HG02571 (cell line): ENCODE results near the gene SLCO3A1.

Experiments used
- ATAC-seq: cut with Tn5 transposase; IDR thresholded peaks from one replicate; pipeline ENCODE4 v1.9.1; 2021; ENCODE audit warnings: mild to moderate bottlenecking, moderate library complexity; ENCODE audit not compliant: unreplicated experiment

SLCO3A1 gene

DNA sequence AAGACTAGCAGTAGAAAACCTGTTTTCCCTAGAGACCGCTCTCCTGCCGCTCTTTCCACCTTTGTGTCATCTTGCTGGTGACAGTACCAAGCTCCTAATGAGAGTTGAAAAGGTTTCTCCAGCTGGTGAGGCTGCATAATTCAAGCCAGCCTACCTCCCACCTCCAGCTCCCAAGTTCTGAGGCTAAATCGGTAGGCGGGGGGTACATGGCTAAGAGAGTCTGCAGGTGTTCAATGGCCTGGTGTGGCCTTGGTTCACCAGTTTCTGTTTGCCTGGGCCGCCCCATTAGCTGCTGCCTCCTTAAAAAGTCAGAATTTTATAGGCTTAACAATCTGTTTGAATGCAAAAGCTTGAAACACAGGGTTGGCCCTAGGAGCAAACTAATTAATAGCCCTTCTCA, 262.8 kb downstream of the SLCO3A1 start:
- no peak for ATAC-seq

DNA sequence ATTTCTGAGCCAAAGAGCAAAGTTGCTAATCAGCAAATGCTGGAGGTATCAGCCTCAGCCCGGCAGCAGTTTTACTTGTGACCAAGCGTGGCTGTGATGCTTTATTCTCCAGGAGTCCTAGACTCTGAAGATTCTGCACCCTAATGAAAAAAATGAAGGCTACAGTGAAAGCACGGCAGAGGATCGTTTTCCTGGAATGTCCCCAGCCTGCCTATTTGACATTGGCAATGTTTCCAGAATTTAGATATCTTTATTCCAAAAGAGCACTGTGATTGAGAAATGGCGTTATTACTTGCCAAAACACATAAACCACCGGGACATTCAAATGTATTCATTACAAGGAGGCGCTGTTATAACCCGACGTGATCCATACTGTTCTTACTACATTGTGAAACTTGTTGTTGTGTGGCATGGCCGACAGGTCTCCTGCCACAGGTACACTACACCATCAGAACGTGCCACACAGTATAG, 263.8 kb downstream of the SLCO3A1 start:
- ATAC-seq = no peak

DNA sequence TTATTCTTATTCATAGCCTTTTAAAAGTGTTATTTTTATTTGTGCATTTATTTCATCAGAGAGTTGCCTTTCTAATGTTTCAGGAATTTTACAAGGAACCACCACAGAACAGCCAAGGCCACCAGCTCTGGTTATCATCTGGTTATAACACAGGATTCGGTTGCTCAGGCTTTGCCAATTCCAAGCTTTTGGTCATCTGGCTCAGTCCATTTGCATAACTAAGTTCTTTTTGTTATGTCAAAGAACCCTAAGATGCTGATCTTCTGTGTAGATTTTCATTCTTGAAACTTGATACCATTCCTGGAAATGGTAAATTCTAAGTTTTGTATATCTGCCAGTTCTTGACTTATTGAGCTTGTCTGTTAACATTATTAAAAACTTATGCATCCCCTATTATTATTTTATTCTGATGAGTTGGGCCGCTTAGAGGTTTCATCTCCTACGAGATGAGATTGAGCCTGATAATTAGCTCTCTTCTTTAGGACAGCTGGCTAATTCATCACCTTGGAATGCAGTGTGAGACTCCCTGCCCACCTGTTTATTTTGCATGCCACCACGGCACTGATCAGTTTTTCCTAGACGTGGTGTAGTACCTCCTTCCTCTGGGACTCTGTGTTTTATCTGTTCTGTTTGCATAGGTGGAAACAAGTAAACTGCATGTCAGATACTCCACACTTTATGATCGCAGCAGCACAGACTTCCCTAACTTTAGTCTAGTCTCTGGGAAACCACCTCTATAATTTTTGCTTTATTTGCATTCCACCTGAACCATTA, 264.8 kb downstream of the SLCO3A1 start:
- no peak for ATAC-seq

DNA sequence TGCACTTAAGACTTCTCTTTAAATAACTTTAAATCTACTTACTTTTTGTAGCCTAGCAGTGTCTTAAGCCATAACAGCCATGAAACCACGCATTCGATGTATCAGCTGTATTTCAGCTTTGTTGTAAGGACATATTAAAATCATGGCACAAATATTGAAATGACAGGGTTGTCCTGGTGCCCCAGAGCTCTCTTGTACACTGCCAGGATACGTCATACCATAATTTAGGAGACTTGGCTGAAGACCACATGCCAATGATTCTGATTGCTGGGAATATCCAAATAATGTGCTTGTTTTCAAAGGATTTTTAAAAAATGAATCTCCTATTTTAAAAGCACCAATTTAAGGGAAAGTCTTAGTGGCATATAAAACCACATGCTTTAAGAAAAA, 265.4 kb downstream of the SLCO3A1 start:
- no peak for ATAC-seq

DNA sequence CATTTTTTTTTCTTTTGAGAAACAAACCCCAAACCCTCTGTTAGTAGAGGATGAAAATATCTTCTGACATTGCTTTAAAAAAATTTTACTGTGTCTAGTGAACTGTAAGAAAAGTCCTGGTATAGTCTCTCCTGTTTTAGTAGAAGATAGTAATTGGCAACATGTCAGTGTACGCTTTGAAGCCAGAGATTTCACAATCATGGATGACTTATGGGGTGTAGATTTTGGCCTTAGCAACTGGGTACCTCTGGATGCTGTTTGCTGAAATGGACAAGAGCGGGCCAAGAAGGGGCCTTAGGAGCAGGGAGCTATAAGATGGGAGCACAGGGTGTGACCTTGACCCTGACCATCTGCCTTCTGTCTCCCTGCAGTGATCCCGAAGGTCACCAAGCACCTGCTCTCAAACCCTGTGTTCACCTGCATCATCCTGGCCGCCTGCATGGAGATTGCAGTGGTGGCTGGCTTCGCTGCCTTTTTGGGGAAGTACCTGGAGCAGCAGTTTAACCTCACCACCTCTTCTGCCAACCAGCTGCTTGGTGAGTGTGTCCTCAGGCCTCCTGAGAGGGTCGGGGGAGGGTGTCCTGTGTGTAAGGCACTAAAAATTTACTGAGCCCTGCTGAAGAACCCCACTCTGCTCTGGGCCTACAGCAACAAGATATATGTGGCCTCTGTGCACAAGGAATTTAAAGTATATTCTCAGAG, 266.7 kb downstream of the SLCO3A1 start:
- ATAC-seq = no peak

DNA sequence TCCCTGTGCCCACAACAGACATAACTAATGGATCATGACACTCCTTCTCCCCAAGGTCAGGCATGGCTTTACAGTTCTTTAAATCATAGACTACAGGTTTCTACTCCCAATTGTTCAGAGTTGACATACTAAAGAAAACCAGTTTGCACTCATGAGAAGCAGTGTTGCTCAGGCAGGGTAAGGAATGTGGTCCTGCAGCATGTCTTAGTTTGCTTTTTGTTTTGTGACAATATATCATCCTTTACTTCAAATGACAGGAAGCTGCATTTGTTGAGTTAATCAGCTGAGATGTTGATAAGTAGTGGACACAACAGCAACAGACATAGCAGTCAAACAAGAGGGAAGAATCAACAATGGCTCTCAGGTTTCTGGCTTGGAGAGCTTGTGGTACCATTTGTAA, 267.5 kb downstream of the SLCO3A1 start:
- ATAC-seq = no peak

DNA sequence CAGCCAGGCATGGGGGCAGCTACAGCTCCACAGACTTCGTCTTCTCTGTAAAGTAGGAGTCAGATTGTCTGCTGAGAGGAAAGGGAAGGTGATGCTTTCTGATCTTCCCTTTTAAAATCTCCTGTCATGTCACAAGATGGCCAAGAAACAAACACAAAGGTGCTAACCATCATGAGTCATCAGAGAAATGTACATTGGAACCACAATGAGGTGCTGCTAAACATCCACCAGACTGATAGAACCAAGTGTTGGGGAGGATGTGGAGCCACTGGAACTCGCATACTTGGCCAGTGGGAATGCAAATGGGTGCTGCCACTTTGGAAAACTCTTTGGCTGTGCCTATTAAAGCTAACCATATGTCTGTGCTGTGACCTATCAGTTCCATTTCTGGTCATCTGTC, 268.8 kb downstream of the SLCO3A1 start:
- no peak for ATAC-seq

DNA sequence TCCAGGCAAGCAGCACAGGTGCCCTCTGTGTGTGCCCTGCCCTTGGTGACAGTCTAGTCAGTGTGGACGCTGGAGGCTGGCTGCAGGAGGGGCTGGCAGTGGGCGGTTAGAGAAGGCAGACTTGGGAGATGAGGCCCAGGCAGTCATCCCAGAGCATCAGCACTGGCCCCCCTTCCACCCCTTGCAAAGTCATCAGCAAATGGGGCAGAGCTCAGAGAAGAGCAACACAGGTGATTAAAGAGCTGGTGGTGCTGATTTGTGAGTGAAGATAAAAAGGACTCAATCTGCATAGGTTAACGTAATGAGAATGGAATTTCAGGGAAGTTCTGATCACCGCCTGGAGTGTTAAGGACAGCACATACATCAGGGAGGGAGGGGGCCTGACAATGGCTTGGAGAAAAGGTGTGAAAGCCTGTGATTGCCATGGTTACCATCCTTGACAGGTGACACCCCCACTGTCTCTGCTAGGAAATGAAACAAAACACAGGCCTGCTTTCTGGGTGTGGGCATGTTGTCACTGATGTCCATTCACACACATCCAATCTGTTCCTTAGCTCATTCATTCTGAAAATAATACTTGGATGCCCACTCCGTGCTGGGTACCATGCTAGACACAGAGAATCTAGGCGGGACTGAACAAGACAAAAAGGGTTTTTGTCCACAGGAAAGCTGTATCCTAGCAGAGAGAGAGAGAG, 270.6 kb downstream of the SLCO3A1 start:
- ATAC-seq = no peak

DNA sequence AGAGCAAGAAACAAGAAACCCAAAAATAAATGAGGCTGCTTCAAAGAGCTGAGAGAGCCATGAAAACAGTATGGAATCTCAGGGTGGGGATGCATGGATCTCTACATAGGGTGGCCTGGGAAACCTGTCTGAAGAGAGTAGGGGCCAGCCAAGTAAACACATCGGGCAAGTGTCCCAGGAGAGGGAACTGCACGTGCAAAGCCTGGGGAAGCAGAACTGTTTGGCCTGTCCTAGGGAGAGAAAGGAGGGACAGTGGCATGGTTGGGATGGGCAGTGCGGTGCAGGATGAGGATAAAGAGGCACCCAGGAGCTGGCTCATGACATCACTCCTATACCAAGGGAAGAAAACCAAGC, 271.1 kb downstream of the SLCO3A1 start:
- no peak for ATAC-seq

DNA sequence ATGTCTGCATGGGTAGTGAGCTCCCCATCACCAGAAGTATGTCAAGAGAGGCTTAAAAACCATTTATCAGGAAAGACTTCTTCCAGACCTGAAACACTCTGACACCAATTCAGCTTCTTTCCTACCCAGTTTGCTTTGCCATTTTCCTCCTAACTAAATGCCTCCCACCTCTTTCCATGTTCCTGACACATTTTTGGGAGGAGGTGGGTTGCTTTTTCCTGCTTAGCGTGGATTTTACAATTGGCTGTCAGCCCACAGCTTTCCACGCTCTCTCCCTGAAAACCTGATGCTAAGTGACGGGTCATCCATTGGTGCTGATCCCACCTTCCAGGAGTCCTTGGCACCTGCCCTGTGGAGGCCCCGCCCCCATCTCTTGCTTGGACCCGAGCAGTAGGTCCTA, 275.3 kb downstream of the SLCO3A1 start:
- ATAC-seq = no peak

DNA sequence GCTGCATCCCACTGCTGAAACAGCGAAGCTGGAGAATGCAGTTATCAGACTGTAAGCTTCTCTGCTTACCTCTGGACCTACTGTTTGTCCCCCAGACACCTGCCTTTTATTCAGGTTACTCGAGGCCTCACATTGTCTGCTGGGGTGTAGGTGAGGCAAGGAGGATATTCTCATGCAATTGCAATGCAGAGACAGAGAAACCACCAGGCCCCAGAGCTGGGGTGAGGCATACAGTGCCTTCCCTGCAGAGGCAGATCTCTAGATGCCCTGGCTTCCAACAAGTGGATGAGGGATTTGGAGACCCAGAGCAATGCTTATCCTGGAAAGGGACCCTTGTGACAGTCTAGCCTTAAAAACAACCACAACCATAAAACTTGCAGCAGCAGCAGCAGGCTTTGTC, 276.7 kb downstream of the SLCO3A1 start:
- ATAC-seq = no peak

DNA sequence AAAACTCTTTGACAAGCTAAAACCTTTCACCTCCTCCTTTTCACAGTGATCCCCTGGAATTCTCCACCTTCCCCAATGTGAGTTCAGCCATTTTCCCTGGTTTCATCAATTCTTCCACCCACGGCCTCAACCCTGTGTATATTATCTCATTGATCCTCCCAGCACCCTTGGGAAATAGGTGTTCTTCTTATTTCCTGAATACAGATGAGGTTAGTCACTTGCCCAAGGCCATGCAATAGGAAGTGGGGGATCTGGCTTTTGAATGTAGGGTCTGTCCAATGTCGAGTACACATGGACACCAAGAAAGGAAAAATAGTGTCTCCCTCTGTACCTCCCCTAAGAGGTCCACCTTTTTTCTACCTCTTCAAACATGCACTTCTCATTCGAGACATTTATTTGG, 277.4 kb downstream of the SLCO3A1 start:
- ATAC-seq = no peak

DNA sequence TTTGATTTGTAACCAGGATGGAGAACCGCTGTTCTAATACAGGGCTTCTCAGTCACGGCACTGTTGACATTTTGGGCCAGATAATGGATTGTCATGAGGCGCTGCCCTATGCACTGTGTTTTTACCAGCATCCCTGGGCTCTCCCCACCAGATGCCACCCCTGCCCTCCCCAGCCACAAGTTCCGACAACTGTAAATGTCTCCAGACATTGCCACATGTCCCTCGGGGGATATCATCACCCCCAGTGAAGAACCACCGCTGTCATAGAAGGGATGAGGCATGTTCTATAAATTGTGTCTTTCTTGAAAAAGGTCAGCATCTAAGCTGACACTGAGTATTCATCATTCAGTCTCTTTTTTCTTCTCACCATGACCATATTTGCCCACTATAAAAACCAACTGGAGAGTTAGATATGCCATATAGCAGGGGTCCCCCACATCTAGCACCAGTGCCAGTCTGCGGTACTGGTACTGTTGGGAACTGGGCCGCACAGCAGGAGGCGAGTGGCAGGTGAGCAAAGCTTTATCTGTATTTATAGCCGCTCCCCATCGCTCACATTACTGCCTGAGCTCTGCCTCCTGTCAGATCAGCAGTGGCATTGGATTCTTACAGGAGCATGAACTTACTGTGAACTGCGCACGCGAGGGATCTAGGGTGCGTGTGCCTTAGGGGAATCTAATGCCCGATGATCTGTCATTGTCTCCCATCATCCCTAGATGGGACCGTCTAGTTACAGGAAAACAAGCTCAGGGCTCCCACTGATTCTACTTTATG, 279.7 kb downstream of the SLCO3A1 start:
- no peak for ATAC-seq

DNA sequence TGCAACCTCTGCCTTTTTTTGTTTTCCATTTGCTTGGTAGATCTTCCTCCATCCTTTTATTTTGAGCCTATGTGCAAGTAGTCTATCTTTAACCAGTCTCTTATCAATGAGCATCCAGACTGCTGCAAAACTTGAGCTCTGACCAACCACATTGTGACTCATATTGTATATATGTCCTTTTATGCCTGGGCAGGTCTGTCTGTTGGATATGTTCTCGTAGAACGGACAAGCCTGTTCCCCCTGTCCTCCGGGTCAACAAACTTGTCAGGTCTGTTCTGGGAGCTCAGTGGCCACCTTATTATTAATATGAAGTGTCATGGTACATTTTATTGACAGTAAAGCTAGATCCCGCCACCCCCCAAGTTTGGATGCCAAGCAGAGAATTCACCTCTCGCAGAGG, 287.3 kb downstream of the SLCO3A1 start:
- no peak for ATAC-seq

DNA sequence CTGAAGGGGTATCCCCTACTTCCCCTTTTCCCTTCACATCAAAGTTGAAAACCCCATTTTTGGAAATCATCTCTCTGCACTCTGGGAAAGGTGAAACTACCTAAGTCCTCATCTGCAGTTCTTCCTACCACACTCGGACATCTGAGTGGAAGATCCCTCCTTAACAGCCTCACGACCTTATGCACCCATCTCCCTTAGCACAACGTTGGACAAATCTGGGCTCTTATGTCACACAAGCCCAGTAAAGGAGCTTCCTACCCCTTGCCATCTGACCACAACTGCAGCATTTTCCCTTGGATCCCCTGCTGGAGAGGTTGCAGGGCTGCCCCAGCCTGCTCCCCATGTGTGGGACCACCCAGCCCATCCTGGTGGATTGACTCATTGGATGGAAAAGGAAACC, 288.1 kb downstream of the SLCO3A1 start:
- ATAC-seq = no peak

DNA sequence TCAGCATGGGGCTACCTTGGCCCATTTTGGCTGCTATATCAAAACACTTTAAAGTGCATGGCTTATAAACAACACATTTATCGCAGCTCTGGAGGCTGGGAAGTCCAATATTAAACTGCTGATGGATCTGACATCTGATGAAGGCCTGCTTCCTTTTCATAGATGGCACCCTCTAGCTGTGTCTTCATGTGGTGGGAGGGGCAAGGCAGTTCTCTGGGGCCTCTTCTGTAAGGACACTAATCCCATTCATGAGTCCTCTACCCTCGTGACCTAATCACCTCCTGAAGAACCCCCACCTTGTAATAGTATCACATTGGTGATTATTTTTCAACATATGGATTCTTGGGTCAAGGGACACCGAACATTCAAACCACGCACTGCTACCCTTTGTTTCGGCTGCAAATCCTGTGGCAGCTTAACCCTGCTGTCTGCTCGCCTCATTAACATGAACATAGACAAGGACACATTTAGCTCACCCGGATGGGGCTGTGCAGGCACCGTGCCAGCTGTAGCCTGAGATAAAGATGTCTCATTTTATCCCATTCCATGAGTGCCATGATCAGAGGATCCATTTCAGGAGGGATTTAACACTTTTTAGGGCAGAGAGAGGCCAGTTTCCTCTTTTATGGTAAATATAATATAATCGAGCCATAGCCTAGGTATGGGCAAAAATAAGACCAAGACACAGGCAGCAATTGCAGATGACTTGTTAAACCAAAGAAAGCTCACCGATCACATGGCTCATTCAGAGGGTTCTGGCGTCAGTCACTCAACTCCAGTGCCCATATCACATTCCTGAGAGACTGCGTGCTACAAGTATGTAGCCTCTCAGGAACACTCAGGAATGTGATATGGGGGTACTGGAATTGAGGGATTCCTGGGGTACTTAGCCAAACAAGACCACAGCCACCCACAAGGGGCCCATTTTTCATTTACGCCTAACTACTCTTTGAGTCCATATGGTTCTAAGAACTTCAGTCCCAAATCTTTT, 289.0 kb downstream of the SLCO3A1 start:
- ATAC-seq = no peak

DNA sequence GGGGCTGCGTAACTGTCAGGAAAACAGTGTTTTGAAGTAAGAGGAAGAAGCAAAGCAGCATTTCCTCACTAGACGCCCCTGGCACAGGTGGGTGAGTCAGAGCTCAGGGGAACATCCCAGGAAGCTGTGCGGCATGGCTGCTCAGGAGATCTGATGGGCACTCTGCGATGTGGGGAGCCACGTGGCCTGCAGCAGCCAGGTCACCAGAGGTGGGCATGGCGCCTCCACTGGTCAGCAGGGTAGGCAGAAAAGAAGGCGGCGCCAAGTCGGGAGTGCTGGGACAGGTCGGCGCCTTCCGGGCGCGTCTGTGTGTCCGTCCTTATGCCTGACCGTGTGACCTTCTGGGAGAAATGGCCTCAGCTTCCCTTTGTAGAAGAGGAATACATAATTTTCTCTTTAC, 290.3 kb downstream of the SLCO3A1 start:
- no peak for ATAC-seq

DNA sequence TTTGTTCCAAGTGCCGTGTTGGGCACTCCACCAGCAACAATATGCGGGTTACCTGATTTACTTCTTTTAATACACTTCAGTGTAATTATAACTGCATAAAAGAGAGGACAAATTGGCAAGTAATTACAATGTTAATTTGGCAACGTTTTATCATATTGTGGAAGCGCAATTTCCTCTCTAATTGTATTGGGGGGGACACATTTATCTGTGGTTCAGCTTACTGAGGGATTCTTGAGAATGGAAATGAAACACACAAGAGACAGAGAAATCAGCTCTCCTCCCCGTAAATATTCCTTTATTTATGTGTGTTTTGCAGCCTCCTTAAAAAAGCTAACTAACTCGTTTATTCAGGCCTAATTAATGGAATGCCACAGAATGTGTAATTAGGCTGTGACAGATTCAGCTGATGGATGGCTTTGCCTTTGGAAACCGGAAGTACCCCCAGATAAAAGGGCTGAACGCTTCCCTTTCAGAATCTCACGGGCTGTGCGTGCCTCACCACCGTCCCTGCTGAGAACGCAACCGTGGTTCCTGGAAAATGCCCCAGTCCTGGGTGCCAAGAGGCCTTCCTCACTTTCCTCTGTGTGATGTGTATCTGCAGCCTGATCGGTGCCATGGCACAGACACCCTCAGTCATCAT, 293.1 kb downstream of the SLCO3A1 start:
- ATAC-seq = no peak

DNA sequence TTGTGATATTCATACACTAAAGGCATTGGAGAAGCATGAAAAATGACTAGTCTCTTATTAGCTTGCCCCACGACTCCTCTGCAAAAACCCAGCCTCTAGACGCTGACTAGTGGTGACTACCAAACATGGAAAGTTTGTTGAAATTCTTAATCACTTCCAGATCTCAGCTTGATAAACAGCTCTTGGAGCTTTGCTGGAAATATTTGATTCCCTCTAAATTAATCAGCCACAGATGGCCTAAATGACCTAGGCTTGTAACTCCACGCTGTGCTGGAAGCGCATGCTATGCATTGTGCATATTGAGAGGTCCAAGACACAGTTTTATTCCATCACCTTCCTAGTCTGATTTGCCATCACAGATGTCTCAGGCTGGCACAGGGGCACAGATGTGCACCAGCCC, 295.5 kb downstream of the SLCO3A1 start:
- ATAC-seq = no peak

DNA sequence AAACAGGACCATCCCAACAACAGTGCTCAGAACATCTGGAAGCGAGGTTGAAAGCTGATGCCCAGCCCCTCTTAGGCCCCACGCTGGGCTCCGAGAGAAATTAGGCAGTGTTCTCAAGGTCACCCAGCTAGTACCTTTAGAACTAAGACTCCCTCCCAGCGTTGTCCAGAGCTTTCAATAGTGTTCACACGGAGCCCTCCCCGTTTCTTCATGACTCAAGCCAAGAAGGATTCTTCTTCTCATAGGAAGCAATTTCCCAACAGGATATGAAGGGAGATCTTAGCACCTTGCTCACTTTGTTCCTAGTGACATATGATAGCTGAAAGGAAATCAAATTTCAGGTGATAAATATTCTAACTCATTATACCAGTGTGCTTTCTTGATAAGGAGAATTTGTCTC, 296.0 kb downstream of the SLCO3A1 start:
- no peak for ATAC-seq
